Breast epithelium (tissue), 4 donors: ENCODE data around the gene YPEL2. TPM values are rescaled to one million over a fixed set of nuclear protein-coding genes. Genes with fewer than 3 reads are reported as not detected.
"Not testable (repeated sequence)": the region's sequence is repeated elsewhere in the genome, so short reads cannot be mapped to it uniquely, and the experiment has no call there.

Experiments
- DNase-seq, 2 donors: peaks; one replicate each; pipeline ENCODE4 v3.0.0-alpha.2; 2019; ENCODE audit warnings: low spot score in 2 of 2
- H3K27ac ChIP-seq, 2 donors: fragments of 200-600 bp; sonication (generic) in 1 of 2; one replicate each; pipeline ENCODE4 v1.5.1; 2016 to 2019; ENCODE audit warnings: mild to moderate bottlenecking in 1 of 2
- H3K27me3 ChIP-seq, 2 donors: fragments of 200-600 bp; sonication (generic) in 1 of 2; one replicate each; pipeline versions ENCODE4 v1.5.1 to v1.6.0; 2017 to 2019; ENCODE audit warnings: control low read depth in 1 of 2, mild to moderate bottlenecking in 1 of 2
- H3K36me3 ChIP-seq: fragments of 200-600 bp; one replicate; pipeline ENCODE4 v1.5.1; 2019
- H3K4me1 ChIP-seq, 2 donors: fragments of 200-600 bp; sonication (generic); one replicate each; pipeline ENCODE4 v1.5.1; 2016 to 2019; ENCODE audit warnings: control low read depth in 1 of 2
- H3K4me3 ChIP-seq, 3 donors: fragments of 200-600 bp; sonication (generic); 1 replicate in 2 of 3; 2 replicates in 1 of 3; pipeline ENCODE4 v1.5.1; 2016 to 2019; ENCODE audit warnings: mild to moderate bottlenecking in 3 of 3, moderate library complexity in 2 of 3
- H3K9me3 ChIP-seq, 2 donors: fragments of 200-600 bp; sonication (generic) in 1 of 2; one replicate each; pipeline ENCODE4 v1.5.1; 2016 to 2019; ENCODE audit warnings: control low read depth in 1 of 2
- CTCF ChIP-seq, 3 donors: fragments of 450-650 bp; IDR thresholded peaks; one replicate each; pipeline ENCODE4 v1.5.1; 2016 to 2017; ENCODE audit warnings: antibody characterized with exemption in 3 of 3, mild to moderate bottlenecking in 3 of 3, moderate library complexity in 3 of 3
- POLR2A ChIP-seq: fragments of 450-650 bp; IDR thresholded peaks from one replicate; pipeline ENCODE4 v1.6.1; 2016; ENCODE audit warnings: antibody characterized with exemption, mild to moderate bottlenecking, moderate library complexity
- POLR2AphosphoS5 ChIP-seq, 3 donors: sonication (generic); formaldehyde crosslinking; IDR thresholded peaks; one replicate each; pipeline ENCODE4 v1.6.1; 2017; ENCODE audit warnings: antibody characterized with exemption in 3 of 3
- intact Hi-C: fragments of 100-400 bp; cut with DNase I; formaldehyde crosslinking; loops from one replicate; pipeline ENCODE4 v1.15.1; 2023; ENCODE audit warnings: low total_unique reads
- total RNA-seq, 3 donors: library from RNA; depleted of rRNA; stranded (reverse); fragments of >200 nt; gene quantifications; one replicate each; pipeline ENCODE4 v1.1.0, GENCODE V29; 2016

YPEL2 gene
- total RNA-seq, 3 donors from 2014 or later, result 26.5 to 64.8 (median 33.2) TPM

- Histone ChIP-seq H3K36me3 (no peaks in the 10 kb centered on the region), H3K9me3 (peaks cover 9 to 10% of the 10 kb centered on the region in 2 donors), H3K4me3 (no peak overlapping the region), H3K27me3 (no peaks in the 10 kb centered on the region), H3K27ac (peak overlapping the region in 1 of 2 donors; percentile 66), H3K4me1 (no peaks in the 10 kb centered on the region)
- intact Hi-C loops, result no loop called here
- TF ChIP-seq CTCF (IDR thresholded peaks at IDR 0.05) (no peak), POLR2A (no peak), POLR2AphosphoS5 (IDR thresholded peaks at IDR 0.05) (no peak)
- DNase-seq, result no peak
These were observed 74.7 kb downstream of the YPEL2 start for GRCh38 chr17:59405944-59406705.

- no peak for DNase-seq
- intact Hi-C loops, result no loop called here
- Histone ChIP-seq H3K36me3 (no peaks in the 10 kb centered on the region), H3K27ac (peak overlapping the region in 1 of 2 donors; percentile 66), H3K9me3 (peaks cover 9 to 10% of the 10 kb centered on the region in 2 donors), H3K4me3 (no peak overlapping the region), H3K27me3 (no peaks in the 10 kb centered on the region), H3K4me1 (no peaks in the 10 kb centered on the region)
- TF ChIP-seq POLR2A, result no peak
- no peak for TF ChIP-seq CTCF (IDR thresholded peaks at IDR 0.05)
- no peak for TF ChIP-seq POLR2AphosphoS5 (IDR thresholded peaks at IDR 0.05)
These were observed 75.4 kb downstream of the YPEL2 start for GRCh38 chr17:59406808-59407381.

- H3K4me1 ChIP-seq, result no peaks in the 10 kb centered on the region
- TF ChIP-seq POLR2A (no peak), POLR2AphosphoS5 (IDR thresholded peaks at IDR 0.05) (no peak), CTCF (IDR thresholded peaks at IDR 0.05) (no peak)
- DNase-seq, result no peak
- H3K27me3 ChIP-seq, result no peaks in the 10 kb centered on the region
- no peak overlapping the region for H3K27ac ChIP-seq
- intact Hi-C loops, result loop anchor here (2.0 kb wide), 1 partner anchor 13 kb away; no protein-coding TSS in a partner anchor
- no peaks in the 10 kb centered on the region for H3K36me3 ChIP-seq
- peaks cover 9 to 10% of the 10 kb centered on the region in 2 donors for H3K9me3 ChIP-seq
- no peak overlapping the region for H3K4me3 ChIP-seq
These were observed 78.0 kb downstream of the YPEL2 start for GRCh38 chr17:59409336-59410048.

- no peaks in the 10 kb centered on the region for H3K27me3 ChIP-seq
- intact Hi-C loops, result loop anchor here (2.0 kb wide), 1 partner anchor 13 kb away; no protein-coding TSS in a partner anchor
- TF ChIP-seq POLR2A, result no peak
- TF ChIP-seq POLR2AphosphoS5 (IDR thresholded peaks at IDR 0.05), result no peak
- TF ChIP-seq CTCF (IDR thresholded peaks at IDR 0.05), result no peak
- no peak overlapping the region for H3K4me3 ChIP-seq
- no peaks in the 10 kb centered on the region for H3K36me3 ChIP-seq
- H3K4me1 ChIP-seq, result no peaks in the 10 kb centered on the region
- H3K27ac ChIP-seq, result no peak overlapping the region
- DNase-seq, result no peak
- peaks cover 9 to 10% of the 10 kb centered on the region in 2 donors for H3K9me3 ChIP-seq
These were observed 78.6 kb downstream of the YPEL2 start for GRCh38 chr17:59410049-59410437.

GRCh38 chr17:59412431-59412830 lies 81.0 kb downstream of the YPEL2 start:
- H3K4me1 ChIP-seq, H3K4me3 ChIP-seq, intact Hi-C loops, DNase-seq, H3K36me3 ChIP-seq, H3K27me3 ChIP-seq, H3K27ac ChIP-seq: not testable (repeated sequence)
- peaks cover 9 to 10% of the 10 kb centered on the region in 2 donors for H3K9me3 ChIP-seq
